SK-N-SH (cell line): ENCODE results near the gene CLEC9A. TPM values are rescaled to one million over a fixed set of nuclear protein-coding genes. Genes with fewer than 3 reads are reported as not detected.

ENCODE experiments used
- CTCF ChIA-PET: fragments of 300-600, 350-600 bp; formaldehyde crosslinking; extraction: SDS; loops from one replicate; lab custom pipeline; 2021; lab: Yijun Ruan, JAX
- POLR2A ChIA-PET: fragments of 350-600 bp; sonication (Branson Sonifier 250); formaldehyde crosslinking; extraction: SDS; loops from one replicate; lab custom pipeline; 2020; ENCODE audit warnings: antibody characterized with exemption, inconsistent platforms; lab: Yijun Ruan, JAX
- DNase-seq: peaks from one replicate; pipeline ENCODE4 v3.0.0; 2012
- H2AFZ ChIP-seq: fragments of 200-600 bp; sonication (generic); 2 replicates; pipeline ENCODE4 v1.8.1; 2016; ENCODE audit warnings: antibody characterized with exemption, mild to moderate bottlenecking, low read depth
- H3F3A ChIP-seq: fragments of 200-600 bp; sonication (generic); replicated peaks from 2 replicates; pipeline ENCODE3; 2016; ENCODE audit warnings: antibody characterized with exemption, mild to moderate bottlenecking; ENCODE audit not compliant: insufficient read depth
- H3K27ac ChIP-seq, 2 experiments: fragments of 200-500 bp in 1 of 2; fragments of 200-600 bp in 1 of 2; sonication (Bioruptor generic) in 1 of 2; sonication (generic), shearing (Covaris generic) in 1 of 2; 2 replicates each; pipeline versions ENCODE4 v1.5.1 to v1.6.1; 2014 to 2016; ENCODE audit warnings: low read depth in 2 of 2, inconsistent platforms in 1 of 2, low read length in 1 of 2, mild to moderate bottlenecking in 1 of 2, mixed read lengths in 1 of 2
- H3K27me3 ChIP-seq: fragments of 200-600 bp; sonication (generic), shearing (Covaris generic); 2 replicates; pipeline ENCODE4 v1.6.1; 2016; ENCODE audit warnings: mixed run types; ENCODE audit not compliant: insufficient read depth
- H3K36me3 ChIP-seq, 2 experiments: fragments of 200-500 bp in 1 of 2; fragments of 200-600 bp in 1 of 2; sonication (Bioruptor generic) in 1 of 2; sonication (generic) in 1 of 2; replicated peaks in 1 of 2; 2 replicates each; pipeline versions ENCODE3 to v1.5.1; 2014 to 2016; ENCODE audit warnings: low read length in 1 of 2, mild to moderate bottlenecking in 1 of 2; ENCODE audit not compliant: insufficient read depth in 2 of 2, control insufficient read depth in 1 of 2
- H3K4me1 ChIP-seq, 2 experiments: fragments of 200-500 bp in 1 of 2; fragments of 200-600 bp in 1 of 2; sonication (Bioruptor generic) in 1 of 2; sonication (generic), shearing (Covaris generic) in 1 of 2; 2 replicates each; pipeline versions ENCODE4 v1.5.1 to v1.6.1; 2014 to 2016; ENCODE audit warnings: low read depth in 1 of 2, low read length in 1 of 2, mixed run types in 1 of 2; ENCODE audit not compliant: insufficient read depth in 2 of 2, control insufficient read depth in 1 of 2
- H3K4me2 ChIP-seq: fragments of 200-600 bp; sonication (generic), shearing (Covaris generic); 2 replicates; pipeline ENCODE4 v1.6.1; 2017; ENCODE audit warnings: mixed run types
- H3K4me3 ChIP-seq, 2 experiments: fragments of 200-500 bp in 1 of 2; fragments of 200-600 bp in 1 of 2; sonication (Bioruptor generic) in 1 of 2; sonication (generic), shearing (Covaris generic) in 1 of 2; 2 replicates each; pipeline versions ENCODE4 v1.5.1 to v1.8.1; 2014 to 2016; ENCODE audit warnings: low read depth in 2 of 2, inconsistent platforms in 1 of 2, low read length in 1 of 2, mild to moderate bottlenecking in 1 of 2, mixed read lengths in 1 of 2, moderate library complexity in 1 of 2
- H3K79me2 ChIP-seq: fragments of 200-600 bp; sonication (generic); 2 replicates; pipeline ENCODE4 v1.8.1; 2017; ENCODE audit warnings: mild to moderate bottlenecking; ENCODE audit not compliant: insufficient read depth
- H3K9ac ChIP-seq: fragments of 200-600 bp; sonication (generic); 2 replicates; pipeline ENCODE4 v1.6.1; 2017; ENCODE audit warnings: mixed run types
- H3K9me2 ChIP-seq: fragments of 200-600 bp; sonication (generic); 2 replicates; pipeline ENCODE4 v1.6.1; 2017; ENCODE audit warnings: mixed run types
- H3K9me3 ChIP-seq: fragments of 200-600 bp; sonication (generic); 2 replicates; pipeline ENCODE4 v1.6.1; 2017; ENCODE audit warnings: mixed run types, mild to moderate bottlenecking, moderate library complexity
- H4K20me1 ChIP-seq: fragments of 200-600 bp; sonication (generic); 2 replicates; pipeline ENCODE4 v1.6.1; 2017; ENCODE audit warnings: mild to moderate bottlenecking, mixed run types; ENCODE audit not compliant: insufficient read depth
- CHD2 ChIP-seq: fragments of 150-350 bp; IDR thresholded peaks from 2 replicates; pipeline ENCODE4 v1.6.1; 2018; ENCODE audit warnings: low read length; ENCODE audit not compliant: partially characterized antibody
- EZH2phosphoT487 ChIP-seq: fragments of 200-600 bp; sonication (generic); IDR thresholded peaks from 2 replicates; pipeline ENCODE4 v1.6.1; 2017; ENCODE audit warnings: low read depth, mixed run types, mild to moderate bottlenecking, antibody characterized with exemption, moderate library complexity, borderline replicate concordance
- FOSL2 ChIP-seq: IDR thresholded peaks from 2 replicates; pipeline ENCODE4 v1.4.0; 2012; ENCODE audit warnings: low read depth, mild to moderate bottlenecking, moderate library complexity, borderline replicate concordance
- FOXM1 ChIP-seq: IDR thresholded peaks from 2 replicates; pipeline ENCODE4 v1.4.0; 2012; ENCODE audit warnings: low read depth, mild to moderate bottlenecking
- GATA2 ChIP-seq: sonication (generic); formaldehyde crosslinking; IDR thresholded peaks from 2 replicates; pipeline ENCODE4 v1.5.0; 2020; ENCODE audit warnings: mild to moderate bottlenecking, missing genetic modification reagents
- IRF3 ChIP-seq: fragments of 150-350 bp; IDR thresholded peaks from 2 replicates; pipeline ENCODE4 v1.6.1; 2016; ENCODE audit warnings: mild to moderate bottlenecking, low read depth, low read length
- MAX ChIP-seq: IDR thresholded peaks from 2 replicates; pipeline ENCODE4 v1.4.0; 2012; ENCODE audit warnings: low read depth
- MEF2A ChIP-seq: IDR thresholded peaks from 2 replicates; pipeline ENCODE4 v1.4.0; 2012; ENCODE audit warnings: low read depth, borderline replicate concordance
- MXI1 ChIP-seq: IDR thresholded peaks from 2 replicates; pipeline ENCODE4 v1.6.1; 2012; ENCODE audit warnings: mild to moderate bottlenecking, low read depth, low read length, improper control_type of control experiment
- PBX3 ChIP-seq: IDR thresholded peaks from 2 replicates; pipeline ENCODE4; 2012
- RAD21 ChIP-seq: IDR thresholded peaks from 2 replicates; pipeline ENCODE4 v1.6.1; 2012; ENCODE audit warnings: mild to moderate bottlenecking, low read length
- RCOR1 ChIP-seq: fragments of 150-350 bp; IDR thresholded peaks from 2 replicates; pipeline ENCODE4 v1.6.1; 2017; ENCODE audit warnings: antibody characterized with exemption, low read length
- RFX5 ChIP-seq: IDR thresholded peaks from 2 replicates; pipeline ENCODE4 v1.6.1; 2012; ENCODE audit warnings: mild to moderate bottlenecking, improper control_type of control experiment, low read length
- SMC3 ChIP-seq: IDR thresholded peaks from 2 replicates; pipeline ENCODE4 v1.6.1; 2012; ENCODE audit warnings: low read depth, low read length, improper control_type of control experiment
- ZBTB33 ChIP-seq: IDR thresholded peaks from 2 replicates; pipeline ENCODE4 v1.4.0; 2012; ENCODE audit warnings: low read depth, borderline replicate concordance
- WGBS: methylation state at CpG from one replicate; pipeline ENCODE4 v1.1.6; 2017; ENCODE audit warnings: low lambda C conversion rate; 5-methylcytosine and 5-hydroxymethylcytosine counted together
- polyA plus RNA-seq, 3 experiments: library from polyadenylated mRNA; depleted of rRNA; stranded (reverse); fragments of >200 nt; gene quantifications; 2 replicates each; pipeline ENCODE4 v1.2.3, GENCODE V29; 2012

Gene CLEC9A
- polyA plus RNA-seq, 1 of the 3 experiments (the other 2 are of a cell fraction), result not detected

- no peaks in the 10 kb centered on the region for H3K36me3 ChIP-seq
- H3K9me2 ChIP-seq, result no peaks in the 10 kb centered on the region
- no peak overlapping the region for H3K4me2 ChIP-seq
- no peak overlapping the region for H3K9ac ChIP-seq
- TF ChIP-seq MXI1 (no peak), FOSL2 (no peak), SMC3 (no peak), MEF2A (no peak), RAD21 (no peak), PBX3 (no peak), FOXM1 (no peak), ZBTB33 (no peak), CHD2 (no peak), IRF3 (no peak), RFX5 (no peak), MAX (no peak), EZH2phosphoT487 (no peak), GATA2 (no peak), RCOR1 (no peak)
- no peaks in the 10 kb centered on the region for H3K9me3 ChIP-seq
- no peaks in the 10 kb centered on the region for H4K20me1 ChIP-seq
- no peaks in the 10 kb centered on the region for H3K79me2 ChIP-seq
- WGBS, result 9% methylated on average over 3 of the region's 3 CpGs
- H2AFZ ChIP-seq, result no peak overlapping the region
- no peaks in the 10 kb centered on the region for H3F3A ChIP-seq
- no peak overlapping the region for H3K4me3 ChIP-seq
- H3K27me3 ChIP-seq, result no peaks in the 10 kb centered on the region; the same call in 1 of the 2 replicates
- no peak overlapping the region for H3K27ac ChIP-seq
- no peak for DNase-seq
- CTCF ChIA-PET, result no interaction called here
- POLR2A ChIA-PET, result no interaction called here
- H3K4me1 ChIP-seq, result no peaks in the 10 kb centered on the region
Observed at GRCh38 chr12:10048526-10048925, 18.0 kb downstream of the CLEC9A start.
